ENCODE measurements around the gene DCTN4. TPM values are rescaled to one million over a fixed set of nuclear protein-coding genes. Genes with fewer than 3 reads are reported as not detected.

DCTN4 gene
- 36.3 TPM for total RNA-seq (2013)
- 10 to 100 TPM; 14.6 to 34.4 (median 16.3) TPM for polyA plus RNA-seq
- 31.0 and 33.0 TPM in 2 replicates for polyA minus RNA-seq
- total RNA-seq, result 98.9 to 175 (median 161) reads per million in 11 experiments

- Histone ChIP-seq H3K79me2 (ENCODE audit: insufficient read depth, low read length) (peaks cover 65% of the 10 kb centered on the region), H3K36me3 (replicated peaks in 1 of 2; ENCODE audit: control insufficient read depth in 1 of 2, insufficient read depth in 2 of 2, low read length in 2 of 2) (peaks cover 25 to 28% of the 10 kb centered on the region in 2 donors), H3K4me3 (replicated peaks in 1 of 3; ENCODE audit: low read depth in 2 of 3, low read length in 3 of 3) (peak within 1 kb of the TSS; percentile 59 to 96 (median 86)), H3K9me3 (replicated peaks in 1 of 2; ENCODE audit: control insufficient read depth in 1 of 2, insufficient read depth in 1 of 2, low read length in 2 of 2) (no peaks in the 10 kb centered on the region), H4K20me1 (ENCODE audit: insufficient read depth, low read length) (peaks cover 16% of the 10 kb centered on the region), H3K27me3 (ENCODE audit: control insufficient read depth in 2 of 2, insufficient read depth in 2 of 2, low read length in 2 of 2) (no peaks in the 10 kb centered on the region), H3K4me2 (replicated peaks; ENCODE audit: extremely low read depth, low read length, poor library complexity, severe bottlenecking) (peak within 1 kb of the TSS; percentile 90), H3K27ac (ENCODE audit: low read depth in 1 of 2, low read length in 2 of 2) (peak within 1 kb of the TSS; percentile 89 to 98), H3K4me1 (ENCODE audit: control insufficient read depth in 1 of 2, insufficient read depth in 2 of 2, low read length in 2 of 2) (peaks cover 55 to 60% of the 10 kb centered on the region in 2 donors), H3K9ac (ENCODE audit: insufficient read depth, low read length, poor library complexity, severe bottlenecking) (peak within 1 kb of the TSS; percentile 83), H2AFZ (ENCODE audit: insufficient read depth, low read depth, low read length, poor library complexity, severe bottlenecking) (peak within 1 kb of the TSS; percentile 76)
- WGBS (ENCODE audit: insufficient coverage), result 2% methylated on average over 51 of the region's 51 CpGs
- H3K27me3 Mint-ChIP-seq (ENCODE audit: low read depth in 3 of 3), result peaks cover 0 to 1% (median 0%) of the 10 kb centered on the region in 3 donors
- peak; percentile 98 for DNase-seq
- intact Hi-C loops (cut with micrococcal nuclease), result loop anchor here in 1 of 2 donors (10.0 kb wide), 1 partner anchor 54 kb away; the partner anchor contains the start of gene RBM22
- H3K4me3 Mint-ChIP-seq, result no peak within 1 kb of the TSS
- peaks cover 30 to 33% of the 10 kb centered on the region in 2 donors for H3K36me3 Mint-ChIP-seq
- TF ChIP-seq CTCF (IDR thresholded peaks at IDR 0.05), result no peak
- peak within 1 kb of the TSS in 1 of 7 donors; percentile 7 for H3K27ac Mint-ChIP-seq
- H3K9me3 Mint-ChIP-seq, result no peaks in the 10 kb centered on the region
- H3K4me1 Mint-ChIP-seq, result peaks cover 40% of the 10 kb centered on the region
Measured at GRCh38 chr5:150758531-150759333, at the start of gene DCTN4. Gene DCTN4, minus strand, starts transcription at chr5:150759017. Its CDS starts 24 bp downstream, at chr5:150758993.

- no peak overlapping the region for H3K27ac ChIP-seq (ENCODE audit: low read depth in 1 of 2, low read length in 2 of 2)
- no peaks in the 10 kb centered on the region for H3K27me3 ChIP-seq (ENCODE audit: control insufficient read depth in 2 of 2, insufficient read depth in 2 of 2, low read length in 2 of 2)
- peaks cover 0 to 4% (median 2%) of the 10 kb centered on the region in 7 donors for H3K9me3 Mint-ChIP-seq
- peaks cover 0 to 15% of the 10 kb centered on the region in 2 donors for H3K36me3 ChIP-seq (replicated peaks in 1 of 2; ENCODE audit: control insufficient read depth in 1 of 2, insufficient read depth in 2 of 2, low read length in 2 of 2)
- intact Hi-C loops (cut with micrococcal nuclease), result loop anchor here in 1 of 2 donors (5.0 kb wide), 1 partner anchor 38 kb away; no protein-coding TSS in a partner anchor
- H3K4me1 ChIP-seq (ENCODE audit: control insufficient read depth in 1 of 2, insufficient read depth in 2 of 2, low read length in 2 of 2), result peaks cover 8 to 11% of the 10 kb centered on the region in 2 donors
- H3K4me2 ChIP-seq (replicated peaks; ENCODE audit: extremely low read depth, low read length, poor library complexity, severe bottlenecking), result no peak overlapping the region
- DNase-seq, result no peak
- H3K79me2 ChIP-seq (ENCODE audit: insufficient read depth, low read length), result no peaks in the 10 kb centered on the region
- H3K36me3 Mint-ChIP-seq, result no peaks in the 10 kb centered on the region
- TF ChIP-seq CTCF (IDR thresholded peaks at IDR 0.05), result no peak
- peaks cover 13% of the 10 kb centered on the region for H3K4me1 Mint-ChIP-seq
- peaks cover 0 to 3% (median 0%) of the 10 kb centered on the region in 3 donors for H3K27me3 Mint-ChIP-seq (ENCODE audit: low read depth in 3 of 3)
- WGBS (ENCODE audit: insufficient coverage), result 98% methylated on average over 6 of the region's 6 CpGs
- H3K9ac ChIP-seq (ENCODE audit: insufficient read depth, low read length, poor library complexity, severe bottlenecking), result no peak overlapping the region
- H3K4me3 Mint-ChIP-seq, result no peak overlapping the region
- H3K9me3 ChIP-seq (replicated peaks in 1 of 2; ENCODE audit: control insufficient read depth in 1 of 2, insufficient read depth in 1 of 2, low read length in 2 of 2), result no peaks in the 10 kb centered on the region
- H2AFZ ChIP-seq (ENCODE audit: insufficient read depth, low read depth, low read length, poor library complexity, severe bottlenecking), result no peak overlapping the region
- no peak overlapping the region for H3K4me3 ChIP-seq (replicated peaks in 1 of 3; ENCODE audit: low read depth in 2 of 3, low read length in 3 of 3)
- no peaks in the 10 kb centered on the region for H4K20me1 ChIP-seq (ENCODE audit: insufficient read depth, low read length)
- no peak overlapping the region for H3K27ac Mint-ChIP-seq
Measured at GRCh38 chr5:150804388-150804787, 45.6 kb upstream of the DCTN4 start.

Measured in CD14-positive monocyte (primary cell).